AG10803 (cell line): Measurements from ENCODE around the gene PRKAG2.

Source experiments
- DNase-seq: peaks from one replicate; pipeline ENCODE4 v3.0.0; 2010; ENCODE audit warnings: low read depth
- H3K4me3 ChIP-seq: 2 replicates; pipeline ENCODE4 v1.5.1; 2011; ENCODE audit warnings: mild to moderate bottlenecking, low read length, control low read depth
- CTCF ChIP-seq: conservative IDR thresholded peaks from 2 replicates; pipeline ENCODE4 v1.5.1; 2011; ENCODE audit warnings: mild to moderate bottlenecking, low read length, control low read depth, inconsistent platforms

Gene PRKAG2

DNA sequence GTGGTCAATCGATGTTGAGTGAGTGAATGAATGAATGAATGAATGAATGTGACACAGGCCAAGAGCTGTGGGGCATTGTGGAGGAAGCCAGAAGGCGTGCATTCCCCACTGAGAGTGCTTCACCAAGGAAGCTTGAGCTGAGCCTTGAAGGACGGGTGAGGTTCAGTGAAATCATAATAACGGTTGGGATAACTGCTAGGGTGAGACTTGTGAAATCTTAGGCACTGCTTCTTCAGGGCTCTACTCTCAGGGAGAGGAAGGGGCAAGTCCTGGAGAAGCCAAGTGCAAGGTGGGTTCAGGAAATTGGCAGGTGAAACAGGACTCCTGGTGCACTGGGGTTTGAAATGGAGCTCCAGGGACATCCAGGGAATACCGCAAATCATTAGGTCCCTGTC, 23.7 kb upstream of the PRKAG2 start:
- DNase-seq: no peak
- no peak overlapping the region for H3K4me3 ChIP-seq
- TF ChIP-seq CTCF: no peak

DNA sequence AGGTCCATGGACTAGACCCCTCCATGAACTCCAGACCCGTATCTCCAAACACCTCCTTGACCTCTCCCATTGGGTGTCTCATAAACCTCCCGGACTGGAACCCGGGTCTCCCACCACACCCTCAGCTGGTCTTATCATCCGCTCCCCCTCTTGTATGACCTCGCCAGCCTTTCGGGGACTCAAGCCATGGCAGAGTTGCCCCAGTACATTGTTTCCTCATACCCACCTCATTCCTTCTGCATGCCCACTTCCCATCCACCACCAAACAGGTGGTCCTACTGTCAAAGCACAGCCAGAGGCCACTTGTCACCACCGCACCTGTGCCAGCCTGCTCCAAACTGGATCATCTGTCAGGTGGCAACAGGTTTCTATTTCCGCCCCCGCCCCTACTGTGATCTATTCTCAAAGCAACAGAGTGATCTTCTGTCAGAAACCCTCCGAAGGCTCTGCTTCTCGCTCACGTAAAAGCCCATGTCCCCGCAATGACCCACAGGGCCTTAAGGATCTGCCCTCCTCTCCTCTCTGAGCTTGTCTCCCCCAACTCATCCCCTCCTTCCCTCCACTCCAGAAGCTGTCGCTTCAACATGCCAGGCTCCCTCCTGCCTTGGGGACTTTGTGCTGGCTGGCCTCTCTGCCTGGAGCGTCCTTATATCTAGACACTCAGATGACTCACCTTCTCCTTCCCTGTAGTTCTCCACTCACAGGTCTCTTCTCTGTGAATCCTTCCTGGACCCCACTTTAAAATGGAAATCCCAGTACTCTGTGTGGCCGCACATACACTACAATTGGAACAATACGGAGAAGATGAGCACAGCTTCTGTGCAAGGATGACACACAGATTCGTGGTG, 22.8 kb upstream of the PRKAG2 start:
- no peak for TF ChIP-seq CTCF

GRCh38 chr7:151897951-151898686, 21.2 kb upstream of the PRKAG2 start:
- TF ChIP-seq CTCF: no peak
- no peak for DNase-seq
- no peak overlapping the region for H3K4me3 ChIP-seq

More for the DNA sequence above, 22.8 kb upstream of the PRKAG2 start:
- no peak overlapping the region for H3K4me3 ChIP-seq
- no peak for DNase-seq

- H3K4me3 ChIP-seq: no peak overlapping the region
- no peak for TF ChIP-seq CTCF
- no peak for DNase-seq
Observed at GRCh38 chr7:151897161-151897731, 20.3 kb upstream of the PRKAG2 start.

- no peak for TF ChIP-seq CTCF
- no peak for DNase-seq
- H3K4me3 ChIP-seq: no peak overlapping the region
Observed at GRCh38 chr7:151896486-151896885, 19.6 kb upstream of the PRKAG2 start.

GRCh38 chr7:151896086-151896485, 19.2 kb upstream of the PRKAG2 start:
- DNase-seq: no peak
- no peak overlapping the region for H3K4me3 ChIP-seq
- TF ChIP-seq CTCF: no peak
